ENCODE data around the gene CCDC57. TPM values are rescaled to one million over a fixed set of nuclear protein-coding genes. Genes with fewer than 3 reads are reported as not detected.
A peak's percentile ranks its signal among the peaks of the same experiment; 100 is the strongest.

The CCDC57 gene
- total RNA-seq, 1 donor from 2014 or later: 7.9 TPM

DNA sequence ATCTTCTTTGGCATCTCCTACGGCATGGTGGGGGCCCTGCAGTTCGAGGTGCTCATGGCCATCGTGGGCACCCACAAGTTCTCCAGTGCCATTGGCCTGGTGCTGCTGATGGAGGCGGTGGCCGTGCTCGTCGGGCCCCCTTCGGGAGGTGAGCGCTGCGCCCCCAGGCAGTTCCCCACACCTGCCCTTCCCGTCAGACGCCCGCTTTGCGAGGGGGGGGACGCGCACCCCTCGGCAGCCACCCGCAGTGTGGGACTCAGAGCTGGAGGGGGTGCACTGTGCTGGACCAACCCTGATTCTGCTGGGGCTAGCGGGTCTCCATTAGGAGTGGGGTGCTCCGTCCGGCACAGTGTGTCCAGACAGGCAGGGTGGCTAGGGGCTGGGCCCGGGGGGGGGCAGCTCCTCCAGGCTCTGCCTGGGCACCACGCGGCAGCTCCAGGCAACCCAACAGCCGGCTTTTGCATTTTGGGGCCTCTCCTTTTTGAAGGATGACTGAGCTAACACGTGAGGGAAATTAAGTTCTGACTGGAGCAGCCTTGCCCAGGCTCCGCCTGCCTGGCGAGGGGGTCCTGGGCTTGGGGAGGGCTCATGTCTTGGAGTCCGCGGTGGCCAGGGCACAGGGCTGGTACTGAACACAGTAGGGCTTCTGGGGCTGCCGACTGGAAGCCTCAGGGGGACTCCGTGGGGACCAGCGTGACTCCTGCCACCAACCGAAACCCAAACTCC is 25.3 kb upstream of the CCDC57 start:
- DNase-seq (ENCODE audit: missing footprints) (peak; percentile 61), ATAC-seq (no peak)
- intact Hi-C loops (cut with DNase I): loop anchor here (2.0 kb wide), 1 partner anchor 83 kb away; no protein-coding TSS in a partner anchor

DNA sequence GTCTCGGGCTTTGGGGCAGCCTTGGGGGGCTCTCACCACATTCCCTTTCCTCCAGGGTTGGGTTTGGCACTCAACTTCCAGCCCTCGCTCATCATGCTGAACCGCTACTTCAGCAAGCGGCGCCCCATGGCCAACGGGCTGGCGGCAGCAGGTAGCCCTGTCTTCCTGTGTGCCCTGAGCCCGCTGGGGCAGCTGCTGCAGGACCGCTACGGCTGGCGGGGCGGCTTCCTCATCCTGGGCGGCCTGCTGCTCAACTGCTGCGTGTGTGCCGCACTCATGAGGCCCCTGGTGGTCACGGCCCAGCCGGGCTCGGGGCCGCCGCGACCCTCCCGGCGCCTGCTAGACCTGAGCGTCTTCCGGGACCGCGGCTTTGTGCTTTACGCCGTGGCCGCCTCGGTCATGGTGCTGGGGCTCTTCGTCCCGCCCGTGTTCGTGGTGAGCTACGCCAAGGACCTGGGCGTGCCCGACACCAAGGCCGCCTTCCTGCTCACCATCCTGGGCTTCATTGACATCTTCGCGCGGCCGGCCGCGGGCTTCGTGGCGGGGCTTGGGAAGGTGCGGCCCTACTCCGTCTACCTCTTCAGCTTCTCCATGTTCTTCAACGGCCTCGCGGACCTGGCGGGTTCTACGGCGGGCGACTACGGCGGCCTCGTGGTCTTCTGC is 24.6 kb upstream of the CCDC57 start:
- intact Hi-C loops (cut with DNase I): loop anchor here (2.0 kb wide), 1 partner anchor 84 kb away; no protein-coding TSS in a partner anchor
- DNase-seq (ENCODE audit: missing footprints) (peak; percentile 72), ATAC-seq (no peak)

DNA sequence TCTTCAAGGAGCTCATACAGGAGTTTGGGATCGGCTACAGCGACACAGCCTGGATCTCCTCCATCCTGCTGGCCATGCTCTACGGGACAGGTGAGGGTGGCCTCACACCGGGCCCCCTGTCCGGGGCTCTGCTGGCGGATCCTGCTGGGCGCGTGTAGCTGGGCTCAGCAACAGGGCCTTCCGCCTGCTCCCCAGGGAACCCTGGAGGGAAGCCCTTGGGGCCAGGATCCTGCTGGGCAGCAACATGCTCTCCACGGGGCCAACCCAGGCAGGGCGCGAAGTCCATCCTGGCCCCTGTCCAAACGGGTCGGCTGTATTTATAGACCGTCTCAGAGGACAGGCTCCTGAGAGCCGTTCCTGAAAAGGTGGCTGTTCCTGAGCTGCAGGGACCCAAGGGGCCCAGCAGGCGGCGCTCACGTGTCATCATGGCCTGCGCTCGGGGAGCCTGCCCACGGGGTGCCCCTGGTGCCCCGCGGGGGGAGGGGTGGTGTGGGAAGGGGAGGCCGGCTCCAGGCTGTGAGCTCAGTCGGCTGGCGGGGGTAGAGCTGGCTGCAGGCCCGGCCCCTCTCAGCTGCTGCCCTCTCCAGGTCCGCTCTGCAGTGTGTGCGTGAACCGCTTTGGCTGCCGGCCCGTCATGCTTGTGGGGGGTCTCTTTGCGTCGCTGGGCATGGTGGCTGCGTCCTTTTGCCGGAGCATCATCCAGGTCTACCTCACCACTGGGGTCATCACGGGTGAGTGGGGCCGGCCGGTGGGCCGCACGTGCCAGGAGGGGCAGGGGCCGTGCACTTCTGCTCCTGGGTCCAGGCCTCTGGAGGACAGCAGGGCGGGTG is 23.7 kb upstream of the CCDC57 start:
- peak; percentile 84 for DNase-seq (ENCODE audit: missing footprints)
- ATAC-seq: peak; percentile 2
- intact Hi-C loops (cut with DNase I): loop anchor here (2.0 kb wide), 1 partner anchor 84 kb away; no protein-coding TSS in a partner anchor

DNA sequence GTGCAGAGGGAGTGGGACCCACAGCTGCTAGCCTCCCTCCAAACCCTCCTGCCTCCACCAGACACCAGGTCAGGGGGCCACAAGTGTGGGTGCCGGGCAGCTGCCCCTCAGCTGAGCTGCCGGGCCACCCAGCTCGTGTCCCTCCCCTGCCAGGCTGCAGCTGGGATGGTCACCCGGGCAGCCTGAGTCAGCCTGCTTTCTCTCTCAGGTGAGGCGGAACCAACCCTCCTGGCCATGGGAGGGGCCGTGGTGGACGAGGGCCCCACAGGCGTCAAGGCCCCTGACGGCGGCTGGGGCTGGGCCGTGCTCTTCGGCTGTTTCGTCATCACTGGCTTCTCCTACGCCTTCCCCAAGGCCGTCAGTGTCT is 23.1 kb upstream of the CCDC57 start:
- intact Hi-C loops (cut with DNase I): loop anchor here (2.0 kb wide), 1 partner anchor 85 kb away; no protein-coding TSS in a partner anchor
- DNase-seq (ENCODE audit: missing footprints): peak; percentile 83
- no peak for ATAC-seq

DNA sequence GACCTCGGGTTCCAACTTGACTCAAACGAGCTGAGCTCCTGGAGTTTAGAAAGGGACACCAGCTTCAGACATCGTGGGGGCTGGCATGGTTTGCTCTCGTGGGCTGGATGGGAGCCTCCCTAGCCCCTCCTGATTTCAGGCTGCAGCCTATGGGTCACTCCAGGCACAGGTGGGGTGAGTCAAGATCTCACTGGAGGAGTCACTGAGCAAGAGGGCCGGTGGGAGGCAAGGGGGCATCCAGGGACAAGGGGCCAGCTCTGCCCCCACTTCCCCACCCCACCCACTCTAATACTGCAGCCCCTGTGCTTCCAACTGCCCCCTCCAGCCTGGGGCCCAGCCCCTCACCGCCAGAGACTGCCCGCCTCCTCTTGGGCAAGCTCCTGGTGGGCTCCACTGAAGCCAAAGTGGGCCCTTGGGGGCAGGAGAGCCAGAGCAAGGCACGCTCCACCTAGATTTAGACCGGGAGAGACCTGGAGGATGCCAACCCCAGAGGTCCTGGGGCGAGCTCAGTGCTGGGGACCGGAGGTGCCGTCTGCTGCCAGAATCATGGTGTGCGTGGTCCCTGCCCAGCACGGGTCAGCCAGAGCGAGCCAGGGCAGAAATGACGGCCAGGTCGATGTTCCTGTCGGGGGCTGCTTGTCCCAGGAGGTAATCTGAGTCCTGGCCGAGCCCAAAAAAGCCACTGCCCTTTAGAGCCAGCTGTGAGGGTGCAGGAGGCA is 22.6 kb upstream of the CCDC57 start:
- peak; percentile 54 for DNase-seq (ENCODE audit: missing footprints)
- ATAC-seq: no peak
- intact Hi-C loops (cut with DNase I): no loop called here

DNA sequence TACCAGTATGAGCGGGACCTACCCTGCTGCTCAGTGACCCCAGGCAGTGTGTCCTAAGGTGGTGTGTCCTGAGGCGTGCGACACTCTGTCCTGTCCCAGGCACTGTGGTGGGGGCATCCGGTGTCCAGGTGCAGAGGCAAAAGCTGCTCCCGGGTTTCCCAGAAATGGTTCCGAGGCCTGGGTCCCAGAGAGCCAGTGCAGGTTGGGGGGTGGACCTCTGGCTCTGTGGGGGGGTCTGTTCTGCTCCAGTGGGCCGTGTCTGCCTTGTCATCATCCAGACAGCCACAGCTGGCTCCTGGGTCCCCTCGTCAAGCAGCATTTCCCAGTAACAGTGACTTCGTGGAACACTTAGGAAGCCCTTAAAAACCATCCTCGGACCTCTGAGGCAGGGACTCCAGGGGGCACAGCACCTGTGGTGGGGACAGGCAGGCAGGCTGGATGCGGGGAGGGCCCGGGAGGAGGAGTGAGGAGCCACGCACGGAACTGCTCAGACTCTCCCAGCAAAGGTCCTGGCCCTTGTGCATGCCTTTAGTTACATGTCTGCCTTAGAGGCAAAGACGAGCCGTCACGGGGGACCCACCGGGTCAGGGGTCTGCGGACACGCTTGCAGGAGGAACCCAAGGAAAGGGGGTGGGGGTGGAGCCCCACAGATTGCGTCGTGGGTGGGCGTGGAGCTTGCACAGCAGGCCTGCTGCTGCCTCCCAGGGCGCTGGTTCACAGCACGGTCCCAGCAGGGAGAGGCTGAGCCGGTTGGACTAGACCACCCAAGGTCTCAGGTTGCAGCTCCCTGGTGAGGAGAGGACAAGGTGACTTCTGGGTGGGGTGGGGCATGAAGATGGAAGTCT is 21.8 kb upstream of the CCDC57 start:
- ATAC-seq: no peak
- DNase-seq (ENCODE audit: missing footprints): peak; percentile 67
- intact Hi-C loops (cut with DNase I): loop anchor here (5.0 kb wide), 1 partner anchor 38 kb away; the partner anchor contains the start of gene CSNK1D

DNA sequence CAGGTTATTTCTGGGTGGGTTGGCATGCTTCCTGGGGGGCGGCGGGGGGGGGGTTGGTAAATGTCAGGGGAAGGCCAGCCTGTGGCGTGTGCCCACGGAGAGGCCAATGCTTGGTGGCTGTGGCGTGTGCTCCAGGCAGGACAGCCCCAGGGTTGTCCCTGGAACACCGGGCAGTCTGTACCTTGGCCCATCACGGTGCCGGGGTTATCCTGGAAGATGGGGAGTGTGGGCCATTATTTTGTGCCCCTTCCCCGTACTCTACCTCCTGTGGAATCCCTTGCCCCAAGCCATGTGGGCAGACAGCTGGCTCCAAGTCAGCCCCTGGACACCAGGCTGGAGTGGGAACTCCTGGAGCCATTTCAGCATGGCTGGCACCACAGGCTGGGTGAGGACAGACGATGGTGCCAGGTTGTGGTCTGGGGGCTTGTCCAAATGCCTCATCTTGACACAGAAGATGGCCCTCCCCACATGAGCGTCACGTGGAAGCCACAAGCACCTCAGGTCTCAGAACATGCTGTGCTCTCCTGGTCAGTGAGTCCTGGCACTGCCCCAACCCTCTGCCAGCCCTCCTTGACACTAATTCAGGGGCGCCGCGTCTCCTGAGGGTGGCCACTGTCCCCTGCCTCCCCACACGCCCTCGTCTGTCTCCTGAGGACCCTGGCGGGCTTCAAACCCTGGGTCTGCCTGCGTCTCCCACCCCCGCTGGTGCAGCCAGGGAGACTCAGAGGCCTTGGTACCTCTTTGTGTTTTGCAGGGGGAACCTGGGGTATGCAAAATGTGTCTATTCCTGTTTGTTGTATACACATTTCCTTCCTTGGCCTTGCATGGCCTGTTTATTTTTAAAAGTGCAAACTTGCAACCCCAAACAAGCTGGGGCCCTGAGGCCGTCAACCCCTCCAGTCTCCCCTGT is 20.5 kb upstream of the CCDC57 start:
- intact Hi-C loops (cut with DNase I): loop anchor here (5.0 kb wide), 1 partner anchor 39 kb away; the partner anchor contains the start of gene CSNK1D
- DNase-seq (ENCODE audit: missing footprints) (peak; percentile 64), ATAC-seq (no peak)

DNA sequence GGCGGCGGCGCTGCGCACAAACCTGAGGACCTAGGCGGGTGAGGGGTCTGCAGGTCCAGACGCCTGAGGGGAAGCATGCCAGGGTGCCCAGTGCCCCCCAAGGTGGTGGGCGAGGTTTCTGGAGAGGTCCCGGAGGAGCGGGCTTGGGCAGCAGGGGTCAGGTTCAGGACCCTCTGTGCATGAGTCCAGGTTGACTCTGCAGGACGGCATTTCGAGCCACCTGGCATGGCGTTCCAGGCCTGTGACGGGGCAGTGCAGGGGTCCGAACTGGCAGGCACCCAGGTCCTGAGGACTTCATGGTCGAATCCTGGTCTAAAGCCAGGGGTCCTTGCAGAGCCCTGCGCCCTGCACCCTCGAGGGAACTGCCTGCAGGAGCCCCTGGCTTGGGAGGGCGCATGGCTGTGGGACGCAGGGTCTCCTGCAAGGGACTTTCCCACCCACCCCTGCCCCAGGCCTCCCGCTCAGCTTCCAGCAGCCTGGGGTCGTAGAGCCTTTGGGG is 19.7 kb upstream of the CCDC57 start:
- no peak for ATAC-seq
- DNase-seq (ENCODE audit: missing footprints): no peak
- intact Hi-C loops (cut with DNase I): loop anchor here (5.0 kb wide), 1 partner anchor 40 kb away; the partner anchor contains the start of gene CSNK1D

DNA sequence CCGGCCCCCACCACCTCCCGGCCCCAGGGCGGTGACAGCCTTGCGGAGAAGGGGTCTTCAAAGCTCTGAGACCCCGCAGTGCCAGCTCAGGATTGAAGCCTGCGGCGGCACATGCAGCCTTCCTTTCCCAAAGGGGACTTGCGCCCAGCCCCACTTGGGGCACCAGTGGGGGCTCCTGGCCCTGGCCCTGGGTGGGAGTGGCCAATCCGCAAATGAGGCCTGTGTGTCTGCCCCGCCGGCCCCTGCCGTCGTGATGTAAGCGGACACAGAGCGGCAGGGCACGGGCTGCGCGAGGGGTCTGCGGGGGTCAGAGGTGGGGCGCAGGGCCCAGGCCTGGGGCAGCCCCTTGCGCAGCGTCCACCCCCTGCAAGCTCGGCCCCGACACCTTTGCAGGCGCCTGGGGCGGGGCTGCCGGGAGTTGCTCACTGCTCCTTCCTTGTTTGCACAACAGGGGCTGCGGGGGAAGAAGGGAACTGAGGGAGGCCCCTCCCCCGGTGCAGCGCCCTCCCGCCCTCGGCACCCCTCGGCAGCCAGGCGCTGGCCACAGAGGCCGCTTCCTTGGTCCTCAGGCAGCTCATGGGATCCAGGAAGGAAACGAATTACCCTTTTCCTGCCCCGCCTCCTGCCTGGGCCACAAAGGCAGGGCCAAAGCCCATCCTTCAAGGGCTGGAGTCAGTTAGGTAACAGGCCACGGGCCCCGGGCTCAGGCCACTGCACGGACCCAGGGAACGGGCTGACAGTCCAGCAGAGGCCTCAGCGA is 19.1 kb upstream of the CCDC57 start:
- intact Hi-C loops (cut with DNase I): loop anchor here (5.0 kb wide), 1 partner anchor 41 kb away; the partner anchor contains the start of gene CSNK1D
- DNase-seq (ENCODE audit: missing footprints): peak; percentile 94
- ATAC-seq: peak; percentile 58

DNA sequence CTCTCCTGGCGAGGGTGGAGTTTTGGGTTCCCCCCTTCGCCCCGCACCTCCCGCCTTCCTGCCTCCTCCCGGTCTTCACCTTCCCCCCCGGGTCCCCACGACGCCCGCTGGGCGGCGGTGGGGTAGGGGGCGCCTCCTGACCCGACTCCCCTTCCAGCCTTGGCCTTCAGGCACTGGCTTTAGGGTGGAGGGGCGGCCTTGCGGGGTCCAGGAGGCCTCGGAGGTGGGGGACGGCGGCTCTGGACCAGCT is 18.6 kb upstream of the CCDC57 start:
- intact Hi-C loops (cut with DNase I): loop anchor here (5.0 kb wide), 1 partner anchor 41 kb away; the partner anchor contains the start of gene CSNK1D
- DNase-seq (ENCODE audit: missing footprints) (no peak), ATAC-seq (peak; percentile 0)

DNA sequence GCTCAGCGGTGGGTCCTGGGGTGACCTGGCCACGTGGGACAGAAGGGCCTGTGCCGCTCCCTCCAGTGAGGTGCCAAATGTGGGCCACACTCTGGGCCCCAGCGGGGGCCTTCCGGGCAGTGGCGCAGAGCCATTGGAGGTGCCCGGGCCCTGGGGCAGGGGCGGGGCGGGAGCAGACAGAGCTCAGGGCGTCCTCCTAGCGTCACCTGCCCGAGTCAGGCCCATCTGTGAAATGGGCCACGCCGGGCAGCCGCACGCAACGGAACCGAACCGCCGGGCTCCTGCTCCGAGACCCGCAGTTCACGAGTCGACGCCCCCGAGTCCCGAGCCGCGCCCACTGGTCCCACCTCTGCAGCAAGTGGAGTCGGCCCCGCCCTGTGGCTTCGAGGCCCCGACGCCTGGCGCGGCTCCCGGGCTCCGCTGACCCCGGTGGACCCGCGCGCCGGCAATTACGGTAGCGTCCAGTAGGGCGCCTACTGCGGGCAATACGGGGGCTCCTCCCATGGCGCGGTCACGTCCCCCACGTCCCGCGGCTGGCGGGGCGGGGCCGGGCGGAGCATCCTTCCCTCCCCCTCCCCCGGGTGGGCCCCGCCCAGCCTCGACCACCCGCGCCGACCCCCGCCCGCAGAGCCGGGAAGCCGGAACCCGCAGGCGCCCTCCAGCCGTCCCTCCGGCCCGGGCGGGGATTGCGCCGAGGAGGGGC is 18.1 kb upstream of the CCDC57 start:
- ATAC-seq (peak; percentile 82), DNase-seq (ENCODE audit: missing footprints) (peak; percentile 94)
- intact Hi-C loops (cut with DNase I): loop anchor here (5.0 kb wide), 1 partner anchor 42 kb away; the partner anchor contains the start of gene CSNK1D

DNA sequence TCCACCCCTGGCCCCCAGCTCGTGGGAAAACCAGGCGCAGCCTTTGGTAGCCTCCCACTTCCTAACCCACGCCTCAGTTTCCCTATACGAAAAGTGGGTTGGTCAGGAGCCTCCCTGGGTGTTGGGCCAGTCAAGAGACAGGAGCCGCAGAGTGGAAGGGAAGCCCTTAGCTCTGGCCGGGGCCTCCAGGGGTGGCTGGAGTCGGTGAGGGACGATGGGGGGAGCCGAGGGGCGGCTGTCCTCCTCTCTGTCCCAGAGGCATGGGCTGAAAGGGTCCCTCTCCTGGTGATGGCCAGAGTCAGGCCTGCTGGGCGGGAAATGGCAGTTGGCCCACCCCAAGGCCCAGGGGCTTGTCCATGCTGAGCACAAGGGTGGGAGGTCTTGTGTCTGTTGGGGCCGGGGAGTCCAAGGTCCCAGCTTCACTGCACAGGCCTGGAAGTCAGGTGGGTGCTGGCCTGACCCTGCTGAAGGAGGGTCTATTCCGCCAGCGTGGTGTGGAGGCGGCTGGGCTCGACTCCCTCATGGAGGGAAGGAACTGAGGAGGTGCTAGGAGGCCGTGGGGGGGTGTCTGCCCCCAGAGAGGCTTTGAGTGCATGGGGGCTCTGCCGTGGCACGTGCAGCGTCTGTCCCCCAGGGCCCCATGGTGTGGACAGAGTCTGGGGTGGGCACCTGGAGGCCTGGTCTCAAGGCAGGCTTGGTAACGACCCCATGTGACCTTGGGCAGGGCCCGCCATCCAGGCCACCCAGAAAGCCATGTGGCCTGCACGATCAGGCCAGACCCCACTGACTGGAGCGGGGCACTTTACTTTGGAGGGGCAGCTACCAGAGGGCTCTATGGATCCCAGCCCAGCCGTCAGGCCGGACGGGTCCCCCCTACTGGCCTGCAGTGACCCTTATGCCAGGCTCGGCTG is 17.3 kb upstream of the CCDC57 start:
- ATAC-seq: no peak
- intact Hi-C loops (cut with DNase I): loop anchor here (5.0 kb wide), 1 partner anchor 42 kb away; the partner anchor contains the start of gene CSNK1D
- DNase-seq (ENCODE audit: missing footprints): peak; percentile 68

DNA sequence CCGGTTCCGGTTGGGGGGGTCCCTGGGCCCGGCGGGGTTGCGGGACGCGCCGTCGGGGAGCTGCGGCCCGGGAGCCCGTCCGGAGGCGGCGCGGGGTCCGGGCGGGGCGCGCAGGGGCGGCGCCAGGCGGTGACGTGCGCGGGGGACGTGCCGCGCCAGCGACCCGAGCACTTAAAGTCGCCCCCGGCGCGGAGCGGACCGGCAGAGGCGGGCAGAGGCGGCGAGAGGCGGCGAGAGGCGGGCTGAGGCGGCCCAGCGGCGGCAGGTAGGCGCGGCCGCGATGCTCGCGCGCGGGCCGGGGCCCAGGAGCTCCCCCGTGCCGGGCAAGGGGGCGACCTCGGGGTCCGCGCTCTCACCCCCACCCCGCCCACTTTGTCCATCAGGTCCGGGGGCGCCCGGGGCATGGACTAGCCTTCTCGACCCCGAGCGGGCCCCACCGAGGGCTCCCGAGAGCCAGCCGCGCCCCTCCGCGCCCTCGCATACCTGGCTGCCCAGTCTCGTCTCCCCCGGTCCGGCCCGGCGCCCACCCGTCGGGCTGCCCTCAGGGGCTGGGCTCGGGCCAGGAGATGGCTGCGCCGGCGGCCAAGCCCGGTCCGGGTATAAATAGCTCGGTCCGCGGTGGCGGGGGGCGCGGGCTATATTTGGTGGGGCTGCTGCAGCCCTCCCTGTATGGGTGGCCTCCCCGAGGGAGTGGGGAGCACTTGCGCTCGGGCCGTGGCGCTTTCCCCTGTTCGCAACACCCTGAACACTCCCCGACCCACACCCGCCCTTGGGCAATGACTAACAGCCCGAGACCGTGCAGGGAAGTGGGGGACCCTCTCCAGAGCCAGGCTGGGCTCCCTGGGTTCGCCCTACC is 16.4 kb upstream of the CCDC57 start, which contains the start of gene SLC16A3:
TSS of gene SLC16A3 (plus strand) at position 201 of the 856 bp plus-strand sequence. CDS start 6,967 bp downstream, outside the sequence.
- no peak for ATAC-seq
- peak; percentile 93 for DNase-seq (ENCODE audit: missing footprints)
- intact Hi-C loops (cut with DNase I): no loop called here

All from Right ventricle myocardium inferior (tissue), 1 donor.